NCI-H187 (cell line): ENCODE data around the gene STAMBP.
"Not testable (repeated sequence)": the region's sequence is repeated elsewhere in the genome, so short reads cannot be mapped to it uniquely, and the experiment has no call there.

ENCODE experiments used
- DNase-seq, 2 experiments: peaks; one replicate each; lab custom pipeline; 2025; lab: John Stamatoyannopoulos, UW

Gene STAMBP

GRCh38 chr2:73837847-73838585 is 9.3 kb downstream of the STAMBP start:
- no peak for DNase-seq

GRCh38 chr2:73838889-73839534 is 10.3 kb downstream of the STAMBP start:
- no peak for DNase-seq

- DNase-seq: no peak
Observed at GRCh38 chr2:73839653-73840411, 11.1 kb downstream of the STAMBP start.

- DNase-seq: no peak
Observed at GRCh38 chr2:73841912-73842738, 13.4 kb downstream of the STAMBP start.

GRCh38 chr2:73842739-73843019 is 13.9 kb downstream of the STAMBP start:
- DNase-seq: no peak

- no peak for DNase-seq
Observed at GRCh38 chr2:73844087-73844486, 15.3 kb downstream of the STAMBP start.

GRCh38 chr2:73850009-73850408 is 21.2 kb downstream of the STAMBP start:
- DNase-seq: peak; percentile 10 to 39

GRCh38 chr2:73851274-73851673 is 22.5 kb downstream of the STAMBP start:
- no peak for DNase-seq

- no peak for DNase-seq
Observed at GRCh38 chr2:73852020-73852419, 23.3 kb downstream of the STAMBP start.

GRCh38 chr2:73855526-73855925 is 26.8 kb downstream of the STAMBP start:
- DNase-seq: no peak

- no peak for DNase-seq
Observed at GRCh38 chr2:73856214-73856613, 27.5 kb downstream of the STAMBP start.

- no peak for DNase-seq
Observed at GRCh38 chr2:73859721-73860586, 31.2 kb downstream of the STAMBP start.

GRCh38 chr2:73862987-73863386 is 34.2 kb downstream of the STAMBP start:
- no peak for DNase-seq

GRCh38 chr2:73868204-73868978 is 39.6 kb downstream of the STAMBP start:
- no peak for DNase-seq

GRCh38 chr2:73870084-73870483 is 41.3 kb downstream of the STAMBP start:
- DNase-seq: no peak

- DNase-seq: peak; percentile 11 to 53
Observed at GRCh38 chr2:73877071-73877802, 48.5 kb downstream of the STAMBP start.

GRCh38 chr2:73877984-73878383 is 49.2 kb downstream of the STAMBP start:
- DNase-seq: not testable (repeated sequence)

- DNase-seq: no peak
Observed at GRCh38 chr2:73885406-73885805, 56.6 kb downstream of the STAMBP start.

GRCh38 chr2:73886357-73886756 is 57.6 kb downstream of the STAMBP start:
- DNase-seq: no peak
